ENCODE measurements around the gene UNC13B.
"Not testable (repeated sequence)": the region's sequence is repeated elsewhere in the genome, so short reads cannot be mapped to it uniquely, and the experiment has no call there.

UNC13B gene

DNA sequence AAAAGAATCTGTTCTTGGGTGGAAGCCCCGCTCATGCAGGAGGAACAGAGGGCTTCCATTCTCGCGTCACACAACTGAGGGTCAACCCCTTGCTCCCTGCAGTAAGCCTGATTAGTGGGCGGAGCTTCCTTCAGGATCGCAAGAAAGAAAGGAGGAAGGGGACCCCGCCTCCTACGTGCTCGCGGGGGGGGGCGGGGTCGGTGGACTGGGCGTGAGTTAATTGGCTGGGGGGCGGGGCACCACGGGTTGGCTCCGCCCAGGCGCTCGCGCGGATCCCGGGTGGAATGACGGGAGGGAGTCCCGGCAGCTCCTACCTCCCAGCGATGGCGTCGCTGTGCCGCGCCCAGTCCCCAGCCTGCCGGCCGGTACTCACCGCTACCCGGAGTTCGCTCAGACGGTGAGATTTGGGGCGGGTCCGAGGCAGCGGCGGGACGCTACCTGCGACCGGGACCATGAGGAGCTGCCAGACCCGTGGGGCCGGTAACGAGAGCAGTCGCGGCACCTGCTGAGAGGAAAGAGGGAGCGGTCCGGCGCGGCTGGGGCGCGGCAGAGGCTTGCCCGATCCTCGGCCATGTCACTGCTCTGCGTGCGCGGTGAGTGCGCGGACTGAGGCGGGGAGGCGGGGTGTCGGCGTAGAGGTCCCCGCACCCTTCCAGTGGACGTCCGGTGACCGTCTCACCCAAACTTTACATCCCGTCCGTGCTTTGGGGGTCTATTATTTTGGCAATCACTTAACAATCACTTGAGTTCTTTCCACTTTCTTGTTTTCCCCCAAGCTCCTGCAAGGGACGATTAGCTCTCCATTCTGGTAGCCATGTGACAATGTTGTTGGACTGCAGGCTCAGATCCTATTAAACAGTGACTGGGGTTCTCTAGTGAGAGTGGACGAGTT lies at the start of gene UNC13B:
TSS of gene UNC13B (plus strand) at position 297 of the 892 bp plus-strand sequence. CDS start at position 572, 275 bp downstream.
- DNase-seq, result peak; percentile 70 to 79

DNA sequence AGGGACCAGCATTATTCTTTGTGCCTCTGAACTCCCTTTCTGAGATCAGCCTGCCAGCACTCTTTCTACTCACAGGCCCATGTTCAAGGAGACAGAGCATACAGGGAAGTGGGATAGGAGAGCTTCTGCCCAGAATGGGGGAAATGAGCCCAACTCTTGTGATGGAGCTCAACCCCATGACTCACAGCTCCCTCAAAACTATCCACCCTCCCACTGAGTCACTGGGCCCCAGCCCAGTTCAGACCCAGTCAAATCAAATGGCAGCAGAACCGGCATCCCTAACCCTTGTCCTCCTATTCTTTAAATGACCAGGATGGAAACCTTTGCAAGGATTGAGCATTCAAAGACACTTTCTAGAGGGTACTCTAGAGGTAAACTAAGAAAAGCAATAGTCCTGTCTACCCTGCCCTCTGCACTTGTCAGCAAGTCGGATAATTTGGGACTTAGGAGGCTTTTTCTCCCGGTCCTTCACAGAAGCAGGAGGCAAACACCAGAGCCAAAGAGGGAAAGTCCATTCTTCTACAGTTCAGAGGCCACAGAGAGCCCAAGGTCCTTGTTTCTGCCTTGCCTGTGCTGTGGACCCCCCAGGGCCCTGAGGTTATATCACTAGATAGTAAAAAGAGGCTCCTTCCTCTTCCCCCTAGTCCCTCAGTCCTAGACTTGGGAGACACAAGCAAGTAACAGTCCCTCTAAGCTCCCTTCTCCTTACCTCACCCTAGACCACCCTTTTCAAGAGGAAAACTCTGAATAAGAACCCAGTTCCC lies 49.4 kb upstream of the UNC13B start:
- DNase-seq, result no peak

DNA sequence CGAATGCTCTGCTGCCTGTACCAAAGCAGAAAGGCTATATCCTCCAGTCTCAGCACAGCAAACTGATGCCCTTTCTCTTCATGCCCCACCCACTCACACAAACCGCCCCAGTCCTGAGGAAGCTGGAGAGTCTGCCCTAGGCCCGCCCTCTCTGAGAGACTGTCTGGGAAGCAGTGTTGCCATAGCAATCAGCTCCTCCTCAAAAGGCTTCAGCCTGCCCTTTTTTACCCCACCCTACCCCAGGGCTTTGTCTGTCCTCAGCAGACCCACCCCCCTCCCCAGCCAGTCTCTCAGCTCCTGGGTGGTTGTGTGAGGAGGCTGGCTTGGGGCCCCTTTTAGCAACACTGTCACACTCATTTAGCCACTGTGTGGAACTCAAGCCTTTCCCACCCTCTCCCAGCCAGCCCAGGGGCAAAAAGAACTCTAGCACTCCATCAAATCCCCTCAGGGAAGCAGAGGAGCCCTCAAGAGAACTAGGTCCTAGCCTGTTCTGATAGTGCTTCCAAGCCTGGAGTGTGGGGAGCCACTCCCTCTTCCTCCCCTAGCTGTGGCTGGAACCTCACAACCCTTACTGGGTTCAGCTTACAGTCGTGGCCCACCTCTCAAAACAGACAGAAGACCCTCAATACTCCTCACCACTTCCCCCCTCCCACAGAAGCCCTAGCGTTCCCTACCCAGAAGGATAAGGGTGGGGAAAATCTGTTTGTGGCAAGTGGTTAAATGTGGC lies 47.5 kb upstream of the UNC13B start:
- peak; percentile 43 to 71 for DNase-seq

DNA sequence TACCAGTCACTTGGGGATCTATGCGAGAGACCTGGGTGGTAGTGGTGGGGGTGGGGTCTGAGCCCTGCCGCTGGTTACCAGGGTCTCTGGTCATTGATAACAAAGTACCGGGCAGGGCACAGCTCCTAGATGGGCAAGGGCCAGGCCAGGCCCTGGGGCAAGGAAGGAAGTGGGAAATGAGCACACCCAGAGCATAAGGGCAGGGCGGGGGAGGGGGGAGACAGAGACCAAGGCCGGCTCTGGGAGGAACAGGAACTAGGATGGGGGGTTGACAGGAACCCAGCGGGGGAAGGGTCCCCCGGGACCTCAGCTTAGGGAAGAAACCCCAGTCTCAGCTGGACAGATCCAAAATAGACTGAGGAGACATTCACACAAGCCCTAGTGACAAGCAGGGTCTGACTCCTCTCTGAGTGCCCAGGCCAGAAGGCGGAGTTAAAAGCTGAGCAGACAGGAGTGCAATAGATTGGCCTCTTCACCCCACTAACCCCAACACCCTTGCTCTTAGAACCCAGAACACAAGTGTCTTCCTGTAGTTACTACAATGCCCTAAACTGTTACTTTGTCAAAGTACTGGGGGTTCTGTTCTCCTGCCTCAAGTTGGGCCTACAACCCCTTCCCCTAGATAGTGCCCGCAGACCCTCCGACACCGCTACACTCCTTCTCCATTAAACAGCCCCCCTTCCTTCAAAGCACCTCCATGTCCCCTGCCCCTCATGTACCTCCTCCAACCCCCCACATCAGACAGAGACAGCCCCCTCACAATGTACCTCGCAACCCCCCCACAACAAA lies 46.8 kb upstream of the UNC13B start:
- DNase-seq, result peak in 1 of 2 experiments; percentile 2

DNA sequence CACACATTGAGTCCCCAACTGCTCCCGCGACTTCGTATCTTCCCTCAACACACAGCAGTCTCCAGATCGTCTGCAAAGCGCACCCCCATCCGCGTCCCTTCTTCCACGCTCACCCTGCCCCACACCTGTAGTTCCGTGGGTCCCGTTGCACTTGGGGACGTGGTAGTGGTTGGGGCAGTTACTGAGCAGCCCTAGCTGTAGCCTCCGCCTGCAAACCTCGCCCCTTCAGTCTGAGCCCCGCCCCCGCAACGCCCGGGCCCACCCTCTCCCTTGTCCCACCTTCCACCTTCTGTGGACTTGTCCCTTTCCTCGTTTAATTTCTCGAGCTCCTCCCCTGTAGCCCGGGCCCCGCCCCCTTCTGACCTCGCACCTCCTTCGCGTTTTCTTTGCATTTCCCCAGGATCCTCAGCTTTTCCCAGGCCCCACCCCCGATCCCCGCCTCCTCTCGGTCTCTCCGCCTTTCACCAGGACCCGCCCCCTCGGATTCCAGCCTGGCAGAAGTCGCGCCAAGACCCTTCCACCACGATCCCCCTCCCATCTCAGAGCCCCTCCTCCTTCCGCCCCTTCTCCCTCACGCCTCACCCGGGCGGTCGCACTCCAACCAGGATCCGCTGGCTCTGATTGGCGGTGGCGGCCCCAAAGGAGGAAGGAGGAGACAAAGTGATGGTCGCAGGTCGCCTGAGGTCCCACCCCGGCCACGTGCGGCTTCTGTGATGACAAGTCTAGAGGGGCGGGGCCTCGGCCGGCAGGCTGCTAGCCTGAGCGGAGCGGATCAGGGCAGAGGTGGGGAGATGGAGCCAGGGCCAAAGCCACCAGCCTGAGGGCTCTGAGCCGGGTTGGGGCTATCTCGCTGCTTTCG lies 45.9 kb upstream of the UNC13B start, which contains the start of gene ATOSB:
TSS of gene ATOSB (minus strand) at position 183 of the 859 bp plus-strand sequence. CDS start 7,588 bp downstream, outside the sequence.
- DNase-seq, result peak; percentile 89 to 91

DNA sequence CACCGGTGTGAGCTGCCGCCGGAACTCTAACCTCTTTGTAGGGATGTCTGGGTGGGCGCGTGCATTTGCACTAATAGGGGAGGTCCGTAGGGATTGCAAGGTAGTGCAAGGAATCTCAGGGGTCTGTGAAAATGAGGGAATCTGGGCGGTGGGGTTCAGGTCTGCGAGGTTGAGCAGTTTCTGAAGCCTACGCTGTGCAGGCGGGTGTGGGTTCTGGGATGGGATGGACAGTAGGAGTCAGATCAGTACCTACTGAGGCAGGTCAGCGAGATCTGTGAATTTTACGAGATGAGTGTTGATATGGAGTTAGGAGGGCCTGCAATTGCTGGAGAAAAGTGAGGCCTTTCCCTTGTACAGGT lies 45.3 kb upstream of the UNC13B start:
- DNase-seq, result peak in 1 of 2 experiments; percentile 21

DNA sequence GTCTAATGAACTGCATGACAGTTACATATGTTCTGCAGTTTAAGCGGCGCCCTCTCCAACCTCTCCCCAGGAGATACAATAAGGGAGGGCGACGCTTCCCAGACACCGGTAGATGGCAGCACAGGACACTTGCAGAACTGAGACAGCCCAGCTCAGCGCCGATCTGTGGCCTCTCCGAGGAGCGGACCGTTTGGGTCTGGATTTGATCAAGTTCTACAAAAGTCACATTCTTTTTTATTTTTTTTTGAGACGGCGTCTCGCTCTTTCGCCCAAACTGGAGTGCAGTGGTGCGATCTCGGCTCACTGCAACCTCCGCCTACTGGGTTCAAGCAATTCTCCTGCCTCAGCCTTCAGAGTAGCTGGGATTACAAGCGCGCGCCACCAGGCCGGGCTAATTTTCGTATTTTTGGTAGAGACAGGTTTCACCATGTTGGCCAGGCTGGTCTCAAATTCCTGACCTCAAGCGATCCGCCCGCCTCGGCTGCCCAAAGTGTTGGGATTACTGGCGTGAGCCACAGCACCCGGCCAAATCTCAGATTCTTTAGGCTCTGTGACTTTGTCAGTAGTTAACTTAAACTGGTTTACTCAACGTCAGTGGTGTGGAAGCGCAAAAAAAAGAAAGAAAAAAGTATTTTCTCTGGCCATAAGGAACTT lies 44.8 kb upstream of the UNC13B start:
- peak in 1 of 2 experiments; percentile 72 for DNase-seq

DNA sequence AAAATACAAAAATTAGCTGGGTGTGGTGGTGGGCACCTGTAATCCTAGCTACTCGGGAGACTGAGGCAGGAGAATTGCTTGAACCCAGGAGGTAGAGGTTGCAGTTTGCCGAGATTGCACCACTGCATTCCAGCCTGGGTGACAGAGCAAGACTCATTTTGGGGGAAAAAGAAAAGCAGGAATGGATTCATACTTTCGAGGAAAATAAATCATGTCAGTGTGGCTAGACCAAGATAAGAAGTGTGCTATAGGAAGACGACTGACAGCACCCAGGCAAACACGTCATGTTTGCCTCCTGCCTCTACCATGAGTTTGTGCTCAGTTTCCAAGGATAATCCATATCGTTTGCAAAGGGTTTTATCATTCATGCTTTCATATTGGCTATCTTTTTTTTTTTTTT lies 26.9 kb upstream of the UNC13B start:
- DNase-seq, result no peak

DNA sequence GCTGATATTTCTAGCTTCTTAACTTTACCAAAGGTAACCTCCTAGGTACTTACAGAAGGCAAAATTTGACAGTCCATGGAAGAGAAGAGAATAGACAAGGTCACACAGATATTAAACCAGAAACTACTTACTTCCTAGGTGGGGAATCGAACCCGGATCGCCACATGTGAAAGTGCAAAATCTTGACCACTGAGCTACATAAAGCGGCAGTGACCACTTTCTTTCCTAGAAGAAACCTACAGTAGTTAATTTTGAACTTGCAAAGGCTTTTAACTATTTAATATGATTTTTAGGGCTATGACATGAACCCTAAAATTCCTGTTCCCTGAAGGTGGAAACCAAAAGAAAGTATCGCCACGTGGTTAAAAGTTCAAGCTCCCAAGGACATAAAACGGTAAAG lies 25.8 kb upstream of the UNC13B start:
- no peak for DNase-seq

DNA sequence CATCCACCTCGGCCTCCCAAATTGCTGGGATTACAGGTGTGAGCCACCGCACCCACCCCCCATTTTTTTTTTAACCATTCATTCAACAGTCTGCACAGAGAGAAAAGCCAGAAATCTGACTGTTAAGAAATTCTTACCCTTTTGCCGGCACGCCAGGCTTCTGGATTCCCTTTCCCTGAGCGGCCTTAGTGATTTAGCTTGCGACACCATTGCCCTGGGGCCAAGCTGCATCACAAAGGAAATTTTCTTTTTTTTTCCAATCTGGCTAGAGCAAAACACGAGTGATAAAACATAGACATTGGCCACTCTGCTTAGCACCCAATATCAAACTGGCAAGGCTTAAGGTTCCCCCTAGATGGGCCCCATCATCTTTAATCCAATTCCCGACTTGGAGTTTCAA lies 24.9 kb upstream of the UNC13B start:
- DNase-seq, result no peak

DNA sequence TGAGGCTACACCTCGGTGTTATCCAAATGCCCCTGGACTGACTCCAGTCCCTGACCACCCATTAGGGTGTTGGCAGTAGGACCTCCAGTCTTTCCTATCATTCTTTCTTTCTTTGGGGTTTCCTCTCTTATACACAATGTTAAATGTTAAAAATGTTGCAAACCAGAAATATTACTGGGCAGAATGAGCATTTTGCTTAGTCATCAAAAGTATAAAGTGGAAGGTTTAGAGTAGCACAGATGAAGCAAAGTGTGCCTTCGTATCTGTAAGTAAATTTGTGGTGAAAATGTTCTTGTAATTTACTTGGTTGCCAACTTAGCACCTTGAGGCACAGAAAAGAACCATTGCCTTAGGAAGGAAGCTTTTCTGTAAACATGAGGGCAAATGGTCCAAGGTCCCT lies 21.7 kb upstream of the UNC13B start:
- no peak for DNase-seq

DNA sequence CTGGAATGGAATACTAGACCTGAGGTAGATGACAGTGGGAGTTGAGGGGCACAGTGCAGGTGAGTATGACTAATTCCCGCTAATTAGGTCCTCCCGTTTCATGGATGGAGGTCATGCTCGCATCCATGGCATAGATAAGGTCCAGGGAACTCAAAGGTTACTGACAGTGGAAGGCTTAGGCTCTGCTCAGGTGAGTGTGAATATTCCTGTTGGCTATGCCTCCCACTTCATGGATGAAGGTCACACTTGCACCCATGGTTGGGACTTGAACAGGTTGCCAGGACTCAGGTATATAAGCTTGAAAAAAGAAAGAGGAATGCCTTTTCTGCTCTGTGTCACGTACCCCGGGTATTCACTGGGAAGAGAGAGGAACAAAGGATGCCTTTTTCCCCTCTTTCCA lies 19.8 kb upstream of the UNC13B start:
- no peak for DNase-seq

DNA sequence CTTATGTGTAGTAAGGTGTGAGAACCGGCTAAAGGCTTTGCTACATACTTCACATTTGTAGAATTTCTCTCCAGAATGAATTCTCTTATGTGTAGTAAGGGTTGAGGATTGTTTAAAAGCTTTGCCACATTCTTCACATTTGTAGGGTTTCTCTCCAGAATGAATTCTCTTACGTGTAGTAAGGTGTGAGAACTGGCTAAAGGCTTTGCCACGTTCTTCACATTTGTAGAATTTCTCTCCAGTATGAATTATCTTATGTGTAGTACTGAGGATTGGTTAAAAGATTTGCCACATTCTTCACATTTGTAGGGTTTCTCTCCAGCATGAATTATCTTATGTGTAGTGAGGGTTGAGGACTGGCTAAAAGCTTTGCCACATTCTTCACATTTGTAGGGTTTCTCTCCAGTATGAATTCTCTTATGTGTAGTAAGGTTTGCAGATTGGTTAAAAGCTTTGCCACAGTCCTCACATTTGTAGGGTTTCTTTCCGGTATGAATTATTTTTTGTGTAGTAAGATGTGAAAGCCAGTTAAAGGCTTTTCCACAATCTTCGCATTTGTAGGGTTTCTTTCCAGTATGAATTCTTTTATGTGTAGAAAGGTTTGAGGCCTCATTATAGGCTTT lies 13.8 kb upstream of the UNC13B start:
- not testable (repeated sequence) for DNase-seq

DNA sequence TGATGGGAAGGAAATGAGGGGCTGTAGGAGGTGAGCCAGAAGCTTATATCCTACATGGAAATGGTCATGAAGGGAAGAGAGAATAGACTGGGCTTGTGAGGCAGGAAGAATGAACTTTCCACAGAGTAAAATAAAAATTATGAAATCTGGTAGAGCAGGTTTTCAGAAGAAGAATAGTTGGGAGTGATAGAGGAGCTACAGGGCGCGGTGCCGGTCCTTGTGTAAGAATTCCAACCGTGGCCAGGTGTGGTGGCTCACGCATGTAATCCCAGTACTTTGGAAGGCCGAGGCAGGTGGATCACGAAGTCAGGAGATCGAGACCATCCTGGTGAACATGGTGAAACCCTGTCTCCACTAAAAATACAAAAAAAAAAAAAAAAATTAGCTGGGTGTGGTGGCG lies 8.9 kb upstream of the UNC13B start:
- no peak for DNase-seq

DNA sequence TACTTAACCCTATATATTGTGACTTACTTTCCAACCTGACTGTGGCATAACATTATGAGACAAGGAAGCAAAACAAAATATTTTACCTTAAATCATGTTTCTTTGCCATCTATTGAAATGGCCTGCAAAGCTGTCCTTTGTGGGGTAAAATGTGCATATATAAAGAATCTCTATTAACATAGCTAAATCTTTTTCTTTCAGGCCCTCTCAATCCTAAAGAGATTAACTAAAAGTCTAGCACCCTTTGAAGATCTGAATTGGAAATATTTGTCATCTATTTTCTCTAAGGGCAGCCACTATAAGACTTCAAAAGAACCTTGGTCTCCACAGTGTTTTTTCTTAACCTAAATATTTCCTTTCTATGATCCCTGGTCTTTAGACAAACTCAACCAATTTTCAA lies 5.0 kb upstream of the UNC13B start:
- no peak for DNase-seq

DNA sequence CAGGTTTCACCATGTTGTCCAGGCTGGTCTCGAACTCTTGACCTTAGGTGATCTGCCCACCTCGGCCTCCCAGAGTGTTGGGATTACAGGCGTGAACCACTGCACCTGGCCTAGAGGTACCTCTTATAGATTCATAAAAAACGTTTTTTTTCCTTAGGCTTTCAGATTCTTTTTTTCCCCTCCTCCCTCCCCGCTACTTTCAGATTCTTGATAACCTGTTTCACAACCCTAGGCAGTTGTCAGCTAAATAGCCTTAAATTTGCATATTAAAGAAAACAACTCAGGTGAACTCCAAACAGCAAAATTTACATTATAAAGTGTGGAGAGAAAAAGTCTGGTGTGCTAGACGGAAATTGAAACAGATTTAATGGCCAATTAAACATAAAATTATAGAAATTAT lies 4.0 kb upstream of the UNC13B start:
- DNase-seq, result not testable (repeated sequence)

DNA sequence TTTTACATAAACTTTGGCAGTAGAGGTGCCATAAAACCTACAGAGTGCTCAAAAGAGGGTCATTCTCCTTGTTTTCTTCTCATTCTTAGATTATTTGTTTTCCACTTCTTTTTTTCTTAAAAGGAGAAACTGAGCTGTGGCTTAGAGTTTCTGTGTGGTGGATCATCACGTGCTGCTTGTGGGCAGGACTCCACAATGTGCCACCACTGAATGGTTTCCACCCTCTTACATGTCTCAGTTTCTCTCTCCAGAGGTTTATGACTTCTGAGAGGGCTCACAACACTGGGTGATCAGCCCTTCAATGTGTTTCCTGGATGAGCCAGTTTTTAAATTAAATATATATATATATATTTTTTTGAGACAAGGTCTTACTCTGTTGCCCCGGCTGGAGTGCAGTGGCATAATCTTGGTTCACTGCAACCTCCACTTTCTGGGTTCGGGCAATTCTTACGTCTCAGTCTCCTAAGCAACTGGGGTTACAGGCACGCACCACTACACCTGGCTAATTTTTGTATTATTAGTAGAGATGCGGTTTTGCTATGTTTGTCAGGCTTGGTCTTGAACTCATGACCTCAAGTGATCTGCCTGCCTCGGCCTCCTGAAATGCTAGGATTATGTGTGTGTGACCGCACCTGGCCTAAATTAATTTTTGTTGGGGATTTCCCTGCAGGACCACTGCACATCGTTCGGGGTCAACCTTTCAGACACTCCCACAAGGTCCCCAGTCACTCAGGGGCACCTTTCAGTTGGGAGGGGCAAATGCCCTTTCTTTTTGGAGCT lies 3.1 kb upstream of the UNC13B start:
- DNase-seq, result no peak

DNA sequence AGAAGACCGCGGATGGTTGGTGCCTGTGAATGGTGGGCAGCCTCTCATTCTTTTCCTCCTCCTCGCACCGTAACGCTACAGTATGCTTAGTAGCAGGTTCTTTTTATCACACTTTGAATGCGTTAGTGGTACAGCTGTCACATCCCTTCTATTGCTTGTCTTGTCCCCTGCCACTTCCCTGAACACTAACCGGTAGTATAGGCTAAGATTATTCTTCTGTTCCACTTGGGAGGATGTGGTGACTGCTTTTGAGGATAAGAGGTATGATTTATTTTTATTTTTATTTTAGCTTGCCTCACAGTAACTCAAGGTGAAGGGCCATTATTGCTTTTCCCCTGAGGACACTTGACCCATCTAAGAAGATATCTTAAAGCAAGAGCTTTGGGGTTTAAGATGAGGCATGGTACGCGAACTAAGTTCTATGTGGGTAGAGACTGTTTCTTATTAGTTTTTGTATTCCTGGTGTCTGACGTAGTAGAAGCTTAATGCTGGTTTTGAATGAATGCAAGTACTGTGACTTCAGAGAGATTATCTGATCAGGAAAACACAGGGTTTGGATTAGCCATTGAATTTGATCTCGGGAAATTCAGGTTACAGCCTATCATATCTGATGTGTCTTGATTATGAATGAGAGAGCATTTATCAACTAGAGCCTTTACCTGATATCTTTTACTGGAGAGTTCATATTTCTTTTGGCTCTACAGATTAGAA lies 951 bp downstream of the UNC13B start:
- peak; percentile 11 to 26 for DNase-seq

DNA sequence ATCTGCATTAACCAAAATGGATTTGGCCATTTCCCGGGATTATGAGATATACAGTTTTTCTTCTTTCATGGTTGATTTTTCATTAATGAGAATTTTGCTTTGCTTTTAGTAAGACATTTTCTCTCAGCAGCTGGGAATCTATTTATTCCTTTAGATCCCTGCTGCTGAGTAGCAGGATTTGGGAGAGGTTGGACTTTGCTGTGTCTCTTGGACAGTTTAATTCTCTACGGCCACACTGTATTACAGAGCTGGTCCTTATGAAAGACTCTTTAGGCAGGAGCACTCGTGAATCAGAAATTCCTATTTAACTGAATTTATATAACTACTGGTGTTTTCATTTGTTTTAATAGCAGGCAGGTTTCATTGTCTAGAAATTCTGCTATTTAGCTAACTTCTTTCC lies 1.6 kb downstream of the UNC13B start:
- DNase-seq, result no peak
